HepG2 (cell line): ENCODE results near the gene NEDD4L. TPM values are rescaled to one million over a fixed set of nuclear protein-coding genes. Genes with fewer than 3 reads are reported as not detected.

Experiments used
- ATRX ChIP-seq: sonication (generic); formaldehyde crosslinking; IDR thresholded peaks from 2 replicates; pipeline ENCODE4 v1.4.0; 2020; ENCODE audit warnings: missing genetic modification reagents, borderline replicate concordance
- ETV5 ChIP-seq: IDR thresholded peaks from 2 replicates; pipeline ENCODE4 v1.6.1; 2018; ENCODE audit warnings: missing biosample characterization, missing genetic modification reagents, inconsistent platforms, borderline replicate concordance
- GATAD2A ChIP-seq: IDR thresholded peaks from 2 replicates; pipeline ENCODE4 v1.6.1; 2016
- HIC2 ChIP-seq: sonication (generic); formaldehyde crosslinking; IDR thresholded peaks from 2 replicates; pipeline ENCODE4 v1.9.0; 2022; ENCODE audit warnings: low read depth, missing genetic modification reagents
- KDM6A ChIP-seq: IDR thresholded peaks from 2 replicates; pipeline ENCODE4 v1.6.1; 2016; ENCODE audit warnings: low read depth
- MED8 ChIP-seq: sonication (generic); formaldehyde crosslinking; IDR thresholded peaks from 2 replicates; pipeline ENCODE4 v1.8.1; 2023; ENCODE audit warnings: mild to moderate bottlenecking, missing genetic modification reagents; ENCODE audit not compliant: insufficient replicate concordance
- PAF1 ChIP-seq: IDR thresholded peaks from 2 replicates; pipeline ENCODE4 v1.6.1; 2016; ENCODE audit warnings: missing genetic modification reagents, missing compliant biosample characterization
- POGZ ChIP-seq: sonication (generic); formaldehyde crosslinking; IDR thresholded peaks from 2 replicates; pipeline ENCODE4 v1.4.0; 2020; ENCODE audit warnings: mild to moderate bottlenecking, missing genetic modification reagents
- RBAK ChIP-seq: sonication (generic); formaldehyde crosslinking; IDR thresholded peaks from 2 replicates; pipeline ENCODE4 v1.5.1; 2020; ENCODE audit warnings: mild to moderate bottlenecking, missing genetic modification reagents
- RBM22 ChIP-seq: fragments of 200-400 bp; formaldehyde crosslinking; optimal IDR thresholded peaks from 2 replicates; pipeline ENCODE3; 2017; ENCODE audit warnings: mild to moderate bottlenecking, low read length, moderate library complexity
- TCF7 ChIP-seq: sonication (generic); IDR thresholded peaks from 2 replicates; pipeline ENCODE4 v1.6.1; 2016; ENCODE audit warnings: antibody characterized with exemption, low read depth
- ZNF12 ChIP-seq: sonication (generic); formaldehyde crosslinking; IDR thresholded peaks from 2 replicates; pipeline ENCODE4 v1.5.0; 2020; ENCODE audit warnings: missing genetic modification reagents
- ZNF260 ChIP-seq: sonication (generic); formaldehyde crosslinking; IDR thresholded peaks from 2 replicates; pipeline ENCODE4 v1.4.0; 2020; ENCODE audit warnings: missing genetic modification reagents, low read depth, mild to moderate bottlenecking, borderline replicate concordance
- ZNF451 ChIP-seq: sonication (generic); formaldehyde crosslinking; IDR thresholded peaks from 2 replicates; pipeline ENCODE4 v1.5.0; 2020; ENCODE audit warnings: mild to moderate bottlenecking, missing genetic modification reagents
- ZNF782 ChIP-seq: sonication (generic); formaldehyde crosslinking; IDR thresholded peaks from 2 replicates; pipeline ENCODE4 v1.4.0; 2020; ENCODE audit warnings: missing genetic modification reagents, mild to moderate bottlenecking, borderline replicate concordance
- polyA plus RNA-seq, 8 experiments: library from polyadenylated mRNA; depleted of rRNA in 3 of 8; stranded (reverse) in 7 of 8; unstranded in 1 of 8; fragments of >200 nt; fragmentation: Illumina TruSeq in 4 of 8; extraction: Trizol in 4 of 8; gene quantifications; 2 replicates each; pipeline versions ENCODE4 v1.2.1 to v1.2.3, GENCODE V29; 2011 to 2016; ENCODE audit warnings: low read depth in 4 of 8, missing spikeins in 1 of 8, mixed read lengths in 1 of 8; ENCODE audit not compliant: insufficient read depth in 1 of 8
- total RNA-seq, 5 experiments: library from RNA; depleted of rRNA; stranded (reverse); fragments of >200 nt; fragmentation: Illumina TruSeq; extraction: Trizol; gene quantifications; 2 replicates each; pipeline ENCODE4 v1.2.3, GENCODE V29; 2016; ENCODE audit warnings: low read depth in 1 of 5
- TF ChIP-seq, protein P1 (sequence below): IDR thresholded peaks from 2 replicates; pipeline ENCODE4 v1.6.1; 2012; ENCODE audit warnings: low read depth, low read length, improper control_type of control experiment
- TF ChIP-seq, protein P2 (sequence below): sonication (generic); formaldehyde crosslinking; IDR thresholded peaks from 2 replicates; pipeline ENCODE4 v1.5.0; 2020; ENCODE audit warnings: mild to moderate bottlenecking, low read depth, missing genetic modification reagents, borderline replicate concordance
- TF ChIP-seq, protein P3 (sequence below): sonication (generic); IDR thresholded peaks from 2 replicates; pipeline ENCODE4 v1.6.1; 2016; ENCODE audit warnings: low read depth, borderline replicate concordance
- TF ChIP-seq, protein P4 (sequence below): sonication (generic); formaldehyde crosslinking; IDR thresholded peaks from 2 replicates; pipeline ENCODE4 v1.4.0; 2020; ENCODE audit warnings: mild to moderate bottlenecking, missing genetic modification reagents, borderline replicate concordance

The NEDD4L gene
- total and polyA plus RNA-seq, 2 of the 13 experiments (the other 11 are each of a cell fraction or from before 2014, with no cell fraction given), result 168 to 390 TPM

DNA sequence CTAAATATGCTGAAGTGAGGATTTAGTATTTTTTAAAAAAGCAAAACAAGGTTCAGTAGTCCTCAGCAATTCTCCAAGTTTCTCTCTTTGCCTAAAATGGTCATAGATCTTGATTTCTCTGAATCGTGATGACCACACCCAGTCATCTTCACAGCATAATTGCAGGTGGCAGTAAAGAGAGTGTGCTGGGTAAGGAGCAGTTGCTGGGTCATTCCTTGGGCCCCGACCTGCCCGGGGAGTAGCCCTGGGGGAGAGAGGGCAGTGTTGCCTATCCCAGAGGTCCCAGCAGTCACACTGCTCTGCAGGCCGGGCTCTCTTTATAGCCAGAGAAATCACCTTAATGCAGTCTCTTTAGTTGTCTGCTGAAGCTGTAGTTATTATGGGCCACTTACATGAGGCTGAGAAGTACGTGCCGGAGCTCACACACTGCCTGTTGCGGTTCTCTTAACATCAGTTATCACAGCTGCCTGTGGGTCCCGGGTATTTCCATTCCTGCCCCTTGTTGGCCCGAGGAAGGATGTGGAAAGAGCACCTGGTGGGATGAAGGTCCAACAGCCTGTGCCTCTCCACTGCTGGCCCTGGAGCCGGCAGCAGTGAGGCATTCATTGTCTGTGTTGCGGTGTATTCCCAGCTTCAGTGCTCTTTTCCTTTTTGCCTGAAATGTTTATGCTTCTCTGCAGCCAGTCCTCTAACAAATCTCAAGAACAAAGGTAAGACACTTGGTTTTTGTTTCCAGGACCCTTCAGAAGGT lies 354.8 kb downstream of the NEDD4L start (continued):
- TF ChIP-seq RBM22 (peak; percentile 99), ZNF782 (CRISPR knock-in tag) (0 out of 2 replicates have a peak, but pooled peaks have one; percentile 69), ETV5 (CRISPR knock-in tag) (peak; percentile 59; the same call in 1 of the 2 replicates), MED8 (CRISPR knock-in tag) (peak; percentile 53), KDM6A (CRISPR knock-in tag) (no peak), ZNF451 (0 out of 2 replicates have a peak, but pooled peaks have one; percentile 56), ATRX (no peak), PAF1 (CRISPR knock-in tag) (0 out of 2 replicates have a peak, but pooled peaks have one; percentile 81), POGZ (CRISPR knock-in tag) (peak; percentile 51; the same call in 1 of the 2 replicates), GATAD2A (CRISPR knock-in tag) (peak; percentile 81), HIC2 (CRISPR knock-in tag) (peak; percentile 65), RBAK (CRISPR knock-in tag) (no peak; the same call in 1 of the 2 replicates), ZNF12 (CRISPR knock-in tag) (no peak), TCF7 (peak; percentile 29; the same call in 1 of the 2 replicates), ZNF260 (no peak)
- TF ChIP-seq, protein P1, sequence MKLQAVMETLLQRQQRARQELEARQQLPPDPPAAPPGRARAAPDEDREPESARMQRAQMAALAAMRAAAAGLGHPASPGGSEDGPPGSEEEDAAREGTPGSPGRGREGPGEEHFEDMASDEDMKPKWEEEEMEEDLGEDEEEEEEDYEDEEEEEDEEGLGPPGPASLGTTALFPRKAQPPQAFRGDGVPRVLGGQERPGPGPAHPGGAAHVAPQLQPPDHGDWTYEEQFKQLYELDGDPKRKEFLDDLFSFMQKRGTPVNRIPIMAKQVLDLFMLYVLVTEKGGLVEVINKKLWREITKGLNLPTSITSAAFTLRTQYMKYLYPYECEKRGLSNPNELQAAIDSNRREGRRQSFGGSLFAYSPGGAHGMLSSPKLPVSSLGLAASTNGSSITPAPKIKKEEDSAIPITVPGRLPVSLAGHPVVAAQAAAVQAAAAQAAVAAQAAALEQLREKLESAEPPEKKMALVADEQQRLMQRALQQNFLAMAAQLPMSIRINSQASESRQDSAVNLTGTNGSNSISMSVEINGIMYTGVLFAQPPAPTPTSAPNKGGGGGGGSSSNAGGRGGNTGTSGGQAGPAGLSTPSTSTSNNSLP, result peak; percentile 51; the same call in 1 of the 2 replicates
- TF ChIP-seq, protein P2, sequence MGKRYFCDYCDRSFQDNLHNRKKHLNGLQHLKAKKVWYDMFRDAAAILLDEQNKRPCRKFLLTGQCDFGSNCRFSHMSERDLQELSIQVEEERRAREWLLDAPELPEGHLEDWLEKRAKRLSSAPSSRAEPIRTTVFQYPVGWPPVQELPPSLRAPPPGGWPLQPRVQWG, result no peak
- TF ChIP-seq, protein P3, sequence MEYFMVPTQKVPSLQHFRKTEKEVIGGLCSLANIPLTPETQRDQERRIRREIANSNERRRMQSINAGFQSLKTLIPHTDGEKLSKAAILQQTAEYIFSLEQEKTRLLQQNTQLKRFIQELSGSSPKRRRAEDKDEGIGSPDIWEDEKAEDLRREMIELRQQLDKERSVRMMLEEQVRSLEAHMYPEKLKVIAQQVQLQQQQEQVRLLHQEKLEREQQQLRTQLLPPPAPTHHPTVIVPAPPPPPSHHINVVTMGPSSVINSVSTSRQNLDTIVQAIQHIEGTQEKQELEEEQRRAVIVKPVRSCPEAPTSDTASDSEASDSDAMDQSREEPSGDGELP, result peak; percentile 75; the same call in 1 of the 2 replicates
- TF ChIP-seq, protein P4, sequence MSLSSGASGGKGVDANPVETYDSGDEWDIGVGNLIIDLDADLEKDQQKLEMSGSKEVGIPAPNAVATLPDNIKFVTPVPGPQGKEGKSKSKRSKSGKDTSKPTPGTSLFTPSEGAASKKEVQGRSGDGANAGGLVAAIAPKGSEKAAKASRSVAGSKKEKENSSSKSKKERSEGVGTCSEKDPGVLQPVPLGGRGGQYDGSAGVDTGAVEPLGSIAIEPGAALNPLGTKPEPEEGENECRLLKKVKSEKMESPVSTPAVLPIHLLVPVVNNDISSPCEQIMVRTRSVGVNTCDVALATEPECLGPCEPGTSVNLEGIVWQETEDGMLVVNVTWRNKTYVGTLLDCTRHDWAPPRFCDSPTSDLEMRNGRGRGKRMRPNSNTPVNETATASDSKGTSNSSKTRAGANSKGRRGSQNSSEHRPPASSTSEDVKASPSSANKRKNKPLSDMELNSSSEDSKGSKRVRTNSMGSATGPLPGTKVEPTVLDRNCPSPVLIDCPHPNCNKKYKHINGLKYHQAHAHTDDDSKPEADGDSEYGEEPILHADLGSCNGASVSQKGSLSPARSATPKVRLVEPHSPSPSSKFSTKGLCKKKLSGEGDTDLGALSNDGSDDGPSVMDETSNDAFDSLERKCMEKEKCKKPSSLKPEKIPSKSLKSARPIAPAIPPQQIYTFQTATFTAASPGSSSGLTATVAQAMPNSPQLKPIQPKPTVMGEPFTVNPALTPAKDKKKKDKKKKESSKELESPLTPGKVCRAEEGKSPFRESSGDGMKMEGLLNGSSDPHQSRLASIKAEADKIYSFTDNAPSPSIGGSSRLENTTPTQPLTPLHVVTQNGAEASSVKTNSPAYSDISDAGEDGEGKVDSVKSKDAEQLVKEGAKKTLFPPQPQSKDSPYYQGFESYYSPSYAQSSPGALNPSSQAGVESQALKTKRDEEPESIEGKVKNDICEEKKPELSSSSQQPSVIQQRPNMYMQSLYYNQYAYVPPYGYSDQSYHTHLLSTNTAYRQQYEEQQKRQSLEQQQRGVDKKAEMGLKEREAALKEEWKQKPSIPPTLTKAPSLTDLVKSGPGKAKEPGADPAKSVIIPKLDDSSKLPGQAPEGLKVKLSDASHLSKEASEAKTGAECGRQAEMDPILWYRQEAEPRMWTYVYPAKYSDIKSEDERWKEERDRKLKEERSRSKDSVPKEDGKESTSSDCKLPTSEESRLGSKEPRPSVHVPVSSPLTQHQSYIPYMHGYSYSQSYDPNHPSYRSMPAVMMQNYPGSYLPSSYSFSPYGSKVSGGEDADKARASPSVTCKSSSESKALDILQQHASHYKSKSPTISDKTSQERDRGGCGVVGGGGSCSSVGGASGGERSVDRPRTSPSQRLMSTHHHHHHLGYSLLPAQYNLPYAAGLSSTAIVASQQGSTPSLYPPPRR (CRISPR knock-in tag), result peak; percentile 70
